Measurements from ENCODE around the gene MGAT3.

MGAT3 gene

GRCh38 chr22:39437791-39438704 lies 18.8 kb upstream of the MGAT3 start:
- H3K9me3 ChIP-seq (ENCODE audit: control insufficient read depth, low read length) = no peaks in the 10 kb centered on the region
- no peaks in the 10 kb centered on the region for H3K36me3 ChIP-seq (ENCODE audit: control insufficient read depth, insufficient read depth, low read length)
- H3K27ac ChIP-seq (ENCODE audit: low read depth, low read length, severe bottlenecking) = no peak overlapping the region
- peaks cover 17% of the 10 kb centered on the region for H3K4me1 ChIP-seq (ENCODE audit: control insufficient read depth, insufficient read depth, low read length, poor library complexity, severe bottlenecking)
- no peak overlapping the region for H3K4me3 ChIP-seq (ENCODE audit: extremely low read depth, insufficient read depth, low read length, poor library complexity, severe bottlenecking)
- 80 to 81% methylated on average over 14 to 16 of the region's 16 CpGs for WGBS, 2 experiments (ENCODE audit: insufficient coverage in 2 of 2)

- no peaks in the 10 kb centered on the region for H3K9me3 ChIP-seq (ENCODE audit: control insufficient read depth, low read length)
- no peak overlapping the region for H3K27ac ChIP-seq (ENCODE audit: low read depth, low read length, severe bottlenecking)
- peaks cover 11% of the 10 kb centered on the region for H3K4me1 ChIP-seq (ENCODE audit: control insufficient read depth, insufficient read depth, low read length, poor library complexity, severe bottlenecking)
- H3K4me3 ChIP-seq (ENCODE audit: extremely low read depth, insufficient read depth, low read length, poor library complexity, severe bottlenecking) = no peak overlapping the region
- no peaks in the 10 kb centered on the region for H3K36me3 ChIP-seq (ENCODE audit: control insufficient read depth, insufficient read depth, low read length)
- 95% methylated on average over 8 of the region's 8 CpGs for WGBS, 2 experiments (ENCODE audit: insufficient coverage in 2 of 2)
These were observed 17.6 kb upstream of the MGAT3 start for GRCh38 chr22:39439170-39439569.

GRCh38 chr22:39443398-39443797 lies 13.4 kb upstream of the MGAT3 start:
- no peaks in the 10 kb centered on the region for H3K9me3 ChIP-seq (ENCODE audit: control insufficient read depth, low read length)
- peaks cover 7% of the 10 kb centered on the region for H3K4me1 ChIP-seq (ENCODE audit: control insufficient read depth, insufficient read depth, low read length, poor library complexity, severe bottlenecking)
- 87 to 93% methylated on average over 3 to 5 of the region's 6 CpGs for WGBS, 2 experiments (ENCODE audit: insufficient coverage in 2 of 2)
- no peak overlapping the region for H3K27ac ChIP-seq (ENCODE audit: low read depth, low read length, severe bottlenecking)
- H3K4me3 ChIP-seq (ENCODE audit: extremely low read depth, insufficient read depth, low read length, poor library complexity, severe bottlenecking) = no peak overlapping the region
- no peaks in the 10 kb centered on the region for H3K36me3 ChIP-seq (ENCODE audit: control insufficient read depth, insufficient read depth, low read length)

- H3K4me3 ChIP-seq (ENCODE audit: extremely low read depth, insufficient read depth, low read length, poor library complexity, severe bottlenecking) = no peak overlapping the region
- H3K4me1 ChIP-seq (ENCODE audit: control insufficient read depth, insufficient read depth, low read length, poor library complexity, severe bottlenecking) = peaks cover 7% of the 10 kb centered on the region
- no peak overlapping the region for H3K27ac ChIP-seq (ENCODE audit: low read depth, low read length, severe bottlenecking)
- no peaks in the 10 kb centered on the region for H3K9me3 ChIP-seq (ENCODE audit: control insufficient read depth, low read length)
- no peaks in the 10 kb centered on the region for H3K36me3 ChIP-seq (ENCODE audit: control insufficient read depth, insufficient read depth, low read length)
- 88 to 91% methylated on average over 6 to 7 of the region's 7 CpGs for WGBS, 2 experiments (ENCODE audit: insufficient coverage in 2 of 2)
These were observed 12.5 kb upstream of the MGAT3 start for GRCh38 chr22:39444247-39444800.

- peaks cover 7% of the 10 kb centered on the region for H3K4me1 ChIP-seq (ENCODE audit: control insufficient read depth, insufficient read depth, low read length, poor library complexity, severe bottlenecking)
- no peak overlapping the region for H3K4me3 ChIP-seq (ENCODE audit: extremely low read depth, insufficient read depth, low read length, poor library complexity, severe bottlenecking)
- H3K36me3 ChIP-seq (ENCODE audit: control insufficient read depth, insufficient read depth, low read length) = no peaks in the 10 kb centered on the region
- 93 to 95% methylated on average over 11 of the region's 11 CpGs for WGBS, 2 experiments (ENCODE audit: insufficient coverage in 2 of 2)
- no peaks in the 10 kb centered on the region for H3K9me3 ChIP-seq (ENCODE audit: control insufficient read depth, low read length)
- no peak overlapping the region for H3K27ac ChIP-seq (ENCODE audit: low read depth, low read length, severe bottlenecking)
These were observed 11.8 kb upstream of the MGAT3 start for GRCh38 chr22:39444937-39445465.

- Histone ChIP-seq H3K4me1 (ENCODE audit: control insufficient read depth, insufficient read depth, low read length, poor library complexity, severe bottlenecking) (peaks cover 7% of the 10 kb centered on the region), H3K27ac (ENCODE audit: low read depth, low read length, severe bottlenecking) (no peak overlapping the region), H3K9me3 (ENCODE audit: control insufficient read depth, low read length) (no peaks in the 10 kb centered on the region), H3K4me3 (ENCODE audit: extremely low read depth, insufficient read depth, low read length, poor library complexity, severe bottlenecking) (no peak overlapping the region), H3K36me3 (ENCODE audit: control insufficient read depth, insufficient read depth, low read length) (no peaks in the 10 kb centered on the region)
- WGBS, 2 experiments (ENCODE audit: insufficient coverage in 2 of 2) = 95 to 100% methylated on average over 7 to 8 of the region's 9 CpGs
These were observed 11.1 kb upstream of the MGAT3 start for GRCh38 chr22:39445678-39446077.

GRCh38 chr22:39446239-39446721 lies 10.5 kb upstream of the MGAT3 start:
- WGBS, 2 experiments (ENCODE audit: insufficient coverage in 2 of 2) = 66 to 74% methylated on average over 10 to 11 of the region's 13 CpGs
- no peak overlapping the region for H3K27ac ChIP-seq (ENCODE audit: low read depth, low read length, severe bottlenecking)
- H3K36me3 ChIP-seq (ENCODE audit: control insufficient read depth, insufficient read depth, low read length) = no peaks in the 10 kb centered on the region
- no peaks in the 10 kb centered on the region for H3K9me3 ChIP-seq (ENCODE audit: control insufficient read depth, low read length)
- peaks cover 7% of the 10 kb centered on the region for H3K4me1 ChIP-seq (ENCODE audit: control insufficient read depth, insufficient read depth, low read length, poor library complexity, severe bottlenecking)
- H3K4me3 ChIP-seq (ENCODE audit: extremely low read depth, insufficient read depth, low read length, poor library complexity, severe bottlenecking) = no peak overlapping the region

- 81 to 88% methylated on average over 15 to 17 of the region's 19 CpGs for whole genome bisulfite sequencing, 2 experiments (ENCODE audit: insufficient coverage in 2 of 2)
- no peaks in the 10 kb centered on the region for H3K9me3 ChIP-seq (ENCODE audit: control insufficient read depth, low read length)
- H3K36me3 ChIP-seq (ENCODE audit: control insufficient read depth, insufficient read depth, low read length) = no peaks in the 10 kb centered on the region
- H3K4me3 ChIP-seq (ENCODE audit: extremely low read depth, insufficient read depth, low read length, poor library complexity, severe bottlenecking) = no peak overlapping the region
- no peak overlapping the region for H3K27ac ChIP-seq (ENCODE audit: low read depth, low read length, severe bottlenecking)
- H3K4me1 ChIP-seq (ENCODE audit: control insufficient read depth, insufficient read depth, low read length, poor library complexity, severe bottlenecking) = peaks cover 13% of the 10 kb centered on the region
These were observed 8.4 kb upstream of the MGAT3 start for GRCh38 chr22:39448205-39449054.

- Histone ChIP-seq H3K4me3 (ENCODE audit: extremely low read depth, insufficient read depth, low read length, poor library complexity, severe bottlenecking) (no peak overlapping the region), H3K4me1 (ENCODE audit: control insufficient read depth, insufficient read depth, low read length, poor library complexity, severe bottlenecking) (peaks cover 13% of the 10 kb centered on the region), H3K36me3 (ENCODE audit: control insufficient read depth, insufficient read depth, low read length) (no peaks in the 10 kb centered on the region), H3K9me3 (ENCODE audit: control insufficient read depth, low read length) (no peaks in the 10 kb centered on the region), H3K27ac (ENCODE audit: low read depth, low read length, severe bottlenecking) (no peak overlapping the region)
- WGBS, 2 experiments (ENCODE audit: insufficient coverage in 2 of 2) = 91 to 100% methylated on average over 1 to 4 of the region's 6 CpGs
These were observed 7.1 kb upstream of the MGAT3 start for GRCh38 chr22:39449708-39450107.

GRCh38 chr22:39450258-39450955 lies 6.4 kb upstream of the MGAT3 start:
- 83 to 95% methylated on average over 12 of the region's 13 CpGs for WGBS, 2 experiments (ENCODE audit: insufficient coverage in 2 of 2)
- Histone ChIP-seq H3K36me3 (ENCODE audit: control insufficient read depth, insufficient read depth, low read length) (no peaks in the 10 kb centered on the region), H3K27ac (ENCODE audit: low read depth, low read length, severe bottlenecking) (no peak overlapping the region), H3K4me1 (ENCODE audit: control insufficient read depth, insufficient read depth, low read length, poor library complexity, severe bottlenecking) (peaks cover 13% of the 10 kb centered on the region), H3K4me3 (ENCODE audit: extremely low read depth, insufficient read depth, low read length, poor library complexity, severe bottlenecking) (no peak overlapping the region), H3K9me3 (ENCODE audit: control insufficient read depth, low read length) (no peaks in the 10 kb centered on the region)
